A549 (cell line): ENCODE data around the gene ELF3. TPM values are rescaled to one million over a fixed set of nuclear protein-coding genes. Genes with fewer than 3 reads are reported as not detected.

Experiments
- ATAC-seq, 2 experiments: fragments of 200-7000 bp in 1 of 2; fragments of >200 bp in 1 of 2; cut with Nextera tagmentation in 1 of 2; cut with Tn5 transposase in 1 of 2; 3 replicates each; pipeline versions ENCODE4 v1.8.0 to v1.9.1; 2018 to 2020; ENCODE audit warnings: mild to moderate bottlenecking in 1 of 2, moderate library complexity in 1 of 2
- CTCF ChIA-PET: fragments of 300-600 bp; sonication (Branson Sonifier 250); formaldehyde crosslinking; extraction: SDS; loops from one replicate; lab custom pipeline; 2021; ENCODE audit warnings: antibody characterized with exemption, inconsistent platforms; lab: Yijun Ruan, JAX
- POLR2A ChIA-PET: fragments of 350-600 bp; formaldehyde crosslinking; extraction: SDS; loops from one replicate; lab custom pipeline; 2021; ENCODE audit warnings: antibody characterized with exemption, inconsistent platforms; lab: Yijun Ruan, JAX
- DNase-seq, 2 experiments: peaks; one replicate each; pipeline versions ENCODE4 v3.0.0 to v3.0.0-alpha.2; 2011 to 2016; ENCODE audit warnings: low read depth in 1 of 2, low spot score in 1 of 2
- FAIRE-seq: peaks from 2 replicates; lab custom pipeline; 2011; peaks lifted over from hg19 to GRCh38; lab: Jason Lieb, UNC
- H3K27ac ChIP-seq, 2 experiments: fragments of >200 bp; sonication (Bioruptor Twin); formaldehyde crosslinking; 3 replicates each; pipeline ENCODE4 v1.5.1; 2016 to 2017
- H3K4me1 ChIP-seq: fragments of >200 bp; sonication (Bioruptor Twin); formaldehyde crosslinking; 3 replicates; pipeline ENCODE4 v1.6.1; 2016
- H3K4me2 ChIP-seq: fragments of >200 bp; sonication (Bioruptor Twin); formaldehyde crosslinking; 3 replicates; pipeline ENCODE4 v1.6.1; 2016
- H3K4me3 ChIP-seq: fragments of >200 bp; sonication (Bioruptor Twin); formaldehyde crosslinking; 3 replicates; pipeline ENCODE4 v1.5.1; 2016
- H3K9me3 ChIP-seq: fragments of >200 bp; sonication (Bioruptor Twin); formaldehyde crosslinking; 3 replicates; pipeline ENCODE4 v1.6.1; 2016
- CEBPB ChIP-seq, 2 experiments: fragments of >200 bp in 1 of 2; sonication (Bioruptor Twin) in 1 of 2; formaldehyde crosslinking in 1 of 2; IDR thresholded peaks; 2 replicates each; pipeline ENCODE4 v1.6.1; 2012 to 2016
- CHD2 ChIP-seq: fragments of 150-350 bp; IDR thresholded peaks from 2 replicates; pipeline ENCODE4 v1.6.1; 2014; ENCODE audit warnings: low read length; ENCODE audit not compliant: partially characterized antibody
- CHD4 ChIP-seq: fragments of 200-600 bp; sonication (generic); IDR thresholded peaks from 2 replicates; pipeline ENCODE4 v1.6.1; 2016; ENCODE audit warnings: antibody characterized with exemption, mild to moderate bottlenecking, borderline replicate concordance
- CTCF ChIP-seq: fragments of >200 bp; sonication (Bioruptor Twin); formaldehyde crosslinking; IDR thresholded peaks from 3 replicates; pipeline ENCODE4 v1.5.1; 2016
- E2F6 ChIP-seq: IDR thresholded peaks from 2 replicates; pipeline ENCODE4 v1.6.1; 2012; ENCODE audit warnings: low read depth, borderline replicate concordance
- EHF ChIP-seq: fragments of 250-450 bp; sonication (Bioruptor Pico); IDR thresholded peaks from 2 replicates; pipeline ENCODE4 v1.5.0; 2020; ENCODE audit warnings: mild to moderate bottlenecking
- EP300 ChIP-seq, 2 experiments: fragments of >200 bp; sonication (Bioruptor Twin); formaldehyde crosslinking; IDR thresholded peaks; 2 replicates in 1 of 2; 3 replicates in 1 of 2; pipeline ENCODE4 v1.6.1; 2016 to 2017
- ESRRA ChIP-seq: fragments of 150-350 bp; IDR thresholded peaks from 2 replicates; pipeline ENCODE4 v1.6.1; 2014; ENCODE audit warnings: mild to moderate bottlenecking, low read length, borderline replicate concordance
- FOSB ChIP-seq: fragments of 250-450 bp; sonication (Bioruptor Pico); IDR thresholded peaks from 2 replicates; pipeline ENCODE4 v1.5.0; 2020; ENCODE audit warnings: mild to moderate bottlenecking, moderate library complexity
- FOSL2 ChIP-seq, 2 experiments: fragments of 450-650 bp in 1 of 2; fragments of >200 bp in 1 of 2; sonication (Bioruptor Twin) in 1 of 2; formaldehyde crosslinking; IDR thresholded peaks; 2 replicates each; pipeline versions ENCODE4 v1.5.0 to v1.6.1; 2016 to 2020; ENCODE audit warnings: mild to moderate bottlenecking in 1 of 2, moderate library complexity in 1 of 2
- FOXS1 ChIP-seq: fragments of 250-450 bp; sonication (Bioruptor Pico); IDR thresholded peaks from 2 replicates; pipeline ENCODE4 v1.5.0; 2020; ENCODE audit warnings: mild to moderate bottlenecking, moderate library complexity
- GATA3 ChIP-seq: IDR thresholded peaks from 2 replicates; pipeline ENCODE4 v1.6.1; 2012; ENCODE audit warnings: borderline replicate concordance
- HMGXB4 ChIP-seq: fragments of 250-450 bp; sonication (Bioruptor Pico); IDR thresholded peaks from 2 replicates; pipeline ENCODE4 v1.5.0; 2021; ENCODE audit warnings: mild to moderate bottlenecking, moderate library complexity, borderline replicate concordance
- HOXA7 ChIP-seq: fragments of 250-450 bp; sonication (Bioruptor Pico); IDR thresholded peaks from 2 replicates; pipeline ENCODE4 v1.5.0; 2020; ENCODE audit warnings: mild to moderate bottlenecking, moderate library complexity
- HOXB5 ChIP-seq: fragments of 250-450 bp; sonication (Bioruptor Pico); IDR thresholded peaks from 2 replicates; pipeline ENCODE4 v1.5.0; 2020; ENCODE audit warnings: mild to moderate bottlenecking, moderate library complexity
- JUN ChIP-seq, 2 experiments: fragments of >200 bp; sonication (Bioruptor Twin); formaldehyde crosslinking; IDR thresholded peaks; 2 replicates in 1 of 2; 3 replicates in 1 of 2; pipeline ENCODE4 v1.6.1; 2016 to 2017
- MAFK ChIP-seq: fragments of 450-650 bp; IDR thresholded peaks from 2 replicates; pipeline ENCODE4 v1.6.1; 2014; ENCODE audit not compliant: partially characterized antibody
- NFE2L2 ChIP-seq: fragments of 150-350 bp; conservative IDR thresholded peaks from 2 replicates; pipeline ENCODE4 v1.6.1; 2014; ENCODE audit warnings: low read length
- NPAS2 ChIP-seq: fragments of 250-450 bp; sonication (Bioruptor Pico); IDR thresholded peaks from 2 replicates; pipeline ENCODE4 v1.8.0; 2022; ENCODE audit warnings: mild to moderate bottlenecking, moderate library complexity, borderline replicate concordance
- PHF8 ChIP-seq: fragments of 200-600 bp; sonication (generic); IDR thresholded peaks from 2 replicates; pipeline ENCODE4 v1.6.1; 2016; ENCODE audit warnings: low read depth, mild to moderate bottlenecking, antibody characterized with exemption, moderate library complexity, borderline replicate concordance
- POLR2A ChIP-seq: IDR thresholded peaks from 2 replicates; pipeline ENCODE4 v1.6.1; 2012; ENCODE audit warnings: mild to moderate bottlenecking, low read length
- POLR2AphosphoS2 ChIP-seq: conservative IDR thresholded peaks from 2 replicates; pipeline ENCODE4 v1.6.1; 2012; ENCODE audit warnings: low read length, improper control_type of control experiment, inconsistent platforms
- RAD21 ChIP-seq, 2 experiments: fragments of >200 bp in 1 of 2; sonication (Bioruptor Twin) in 1 of 2; formaldehyde crosslinking in 1 of 2; IDR thresholded peaks in 1 of 2; conservative IDR thresholded peaks in 1 of 2; 2 replicates in 1 of 2; 3 replicates in 1 of 2; pipeline ENCODE4 v1.6.1; 2012 to 2018; ENCODE audit warnings: inconsistent platforms in 1 of 2
- SREBF2 ChIP-seq: fragments of 450-650 bp; IDR thresholded peaks from 2 replicates; pipeline ENCODE4 v1.6.1; 2014; ENCODE audit warnings: mild to moderate bottlenecking, moderate library complexity
- TFCP2L1 ChIP-seq: fragments of 250-450 bp; sonication (Bioruptor Pico); IDR thresholded peaks from 2 replicates; pipeline ENCODE4 v1.5.0; 2021; ENCODE audit warnings: mild to moderate bottlenecking
- ZNF302 ChIP-seq: fragments of 250-450 bp; sonication (Bioruptor Pico); IDR thresholded peaks from 2 replicates; pipeline ENCODE4 v1.9.0; 2021; ENCODE audit warnings: inconsistent platforms, mild to moderate bottlenecking, moderate library complexity
- ZSCAN20 ChIP-seq: fragments of 250-450 bp; sonication (Bioruptor Pico); IDR thresholded peaks from 2 replicates; pipeline ENCODE4 v1.8.0; 2022; ENCODE audit warnings: mild to moderate bottlenecking, moderate library complexity
- WGBS: methylation state at CpG from one replicate; pipeline ENCODE4 v1.1.6; 2017; ENCODE audit errors: missing lambda C conversion rate; 5-methylcytosine and 5-hydroxymethylcytosine counted together
- polyA plus RNA-seq, 4 experiments: library from polyadenylated mRNA; depleted of rRNA in 3 of 4; stranded (reverse); fragments of >200 nt; fragmentation: RNase III in 1 of 4; extraction: RNeasy Plus Mini Kit Qiagen cat#74134 plus additional on column Dnase treatment in 1 of 4; gene quantifications; 2 replicates in 3 of 4; 3 replicates in 1 of 4; pipeline ENCODE4 v1.2.3, GENCODE V29; 2011 to 2017
- TF ChIP-seq, protein P1 (sequence below): fragments of 450-650 bp; IDR thresholded peaks from 2 replicates; pipeline ENCODE4 v1.6.1; 2014; ENCODE audit warnings: antibody characterized with exemption
- TF ChIP-seq, protein P2 (sequence below): IDR thresholded peaks from 2 replicates; pipeline ENCODE4 v1.6.1; 2012
- TF ChIP-seq, protein P3 (sequence below): IDR thresholded peaks from 2 replicates; pipeline ENCODE4 v1.6.1; 2012
- TF ChIP-seq, protein P4 (sequence below): fragments of 250-450 bp; sonication (Bioruptor Pico); IDR thresholded peaks from 2 replicates; pipeline ENCODE4 v1.5.0; 2020; ENCODE audit warnings: low read depth, mild to moderate bottlenecking, moderate library complexity

ELF3 gene
- polyA plus RNA-seq, 2 of the 4 experiments (the other 2 are of a cell fraction) = 180 to 334 TPM

DNA sequence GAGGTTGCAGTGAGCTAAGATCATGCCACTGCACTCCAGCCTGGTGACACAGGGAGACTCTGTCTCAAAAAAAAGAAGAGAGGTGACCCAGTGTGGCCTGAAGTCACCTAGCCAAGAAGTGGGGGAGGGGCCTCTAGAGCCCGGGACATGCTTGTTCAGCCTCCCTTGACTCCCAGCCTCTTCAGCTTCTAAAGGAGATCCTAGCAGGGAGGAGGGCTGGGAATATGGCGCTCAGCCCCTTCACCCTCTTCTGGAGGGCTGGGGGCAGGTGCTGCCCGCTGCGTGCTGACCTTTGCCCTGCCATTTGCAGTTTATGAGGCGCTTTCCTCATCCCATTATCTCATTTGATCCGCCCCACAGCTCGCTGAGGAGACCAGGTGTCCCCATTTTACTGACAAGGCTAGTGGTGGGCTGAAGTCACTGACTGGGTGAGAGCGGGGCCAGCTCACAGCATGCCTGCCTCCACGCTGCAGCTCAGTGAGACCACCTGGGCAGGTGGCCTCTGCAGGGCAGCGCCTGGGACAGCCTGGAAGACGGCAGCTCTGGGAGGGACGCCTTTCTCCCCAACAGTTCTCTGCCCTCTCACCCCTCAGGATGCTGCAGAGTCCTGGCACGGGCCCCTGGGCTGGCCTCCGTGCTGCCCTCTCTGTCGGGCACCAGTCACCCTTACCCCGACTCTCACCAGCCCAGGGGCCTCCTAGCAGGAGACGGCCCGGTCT lies 7.5 kb downstream of the ELF3 start:
- peak; percentile 62 to 64 for ATAC-seq
- CTCF ChIA-PET = interaction anchor here (0.8 to 46.8 kb wide), 9 partner anchors 8 to 108 kb away, joined by 3 to 1624 read pairs (median 10); partner anchors contain the start of genes ELF3 and GPR37L1
- Histone ChIP-seq H3K9me3 (no peaks in the 10 kb centered on the region), H3K27ac (peak overlapping the region; percentile 93 to 94), H3K4me3 (peak overlapping the region; percentile 95; the same call in 2 of the 3 replicates), H3K4me2 (peak overlapping the region; percentile 88), H3K4me1 (peaks cover 86% of the 10 kb centered on the region)
- no peak for FAIRE-seq
- peak in 1 of 2 experiments; percentile 98 for DNase-seq
- POLR2A ChIA-PET = interaction anchor here (0.6 to 4.7 kb wide), 8 partner anchors 8 to 95 kb away, joined by 3 to 68 read pairs (median 6); partner anchors contain the start of gene ELF3
- WGBS = 8% methylated on average over 9 of the region's 18 CpGs
- no peak for TF ChIP-seq HMGXB4 (CRISPR knock-in tag)
- TF ChIP-seq POLR2A = peak; percentile 26; the same call in 1 of the 2 replicates
- peak; percentile 97 for TF ChIP-seq FOSB (CRISPR knock-in tag)
- no peak for TF ChIP-seq CTCF
- TF ChIP-seq HOXB5 (CRISPR knock-in tag) = peak; percentile 88
- peak; percentile 84 for TF ChIP-seq TFCP2L1 (CRISPR knock-in tag)
- TF ChIP-seq, protein P1, sequence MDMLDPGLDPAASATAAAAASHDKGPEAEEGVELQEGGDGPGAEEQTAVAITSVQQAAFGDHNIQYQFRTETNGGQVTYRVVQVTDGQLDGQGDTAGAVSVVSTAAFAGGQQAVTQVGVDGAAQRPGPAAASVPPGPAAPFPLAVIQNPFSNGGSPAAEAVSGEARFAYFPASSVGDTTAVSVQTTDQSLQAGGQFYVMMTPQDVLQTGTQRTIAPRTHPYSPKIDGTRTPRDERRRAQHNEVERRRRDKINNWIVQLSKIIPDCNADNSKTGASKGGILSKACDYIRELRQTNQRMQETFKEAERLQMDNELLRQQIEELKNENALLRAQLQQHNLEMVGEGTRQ = no peak
- peak; percentile 74 for TF ChIP-seq GATA3
- TF ChIP-seq ZSCAN20 (CRISPR knock-in tag) = no peak
- TF ChIP-seq CEBPB (IDR thresholded peaks at IDR 0.05) = peak in 1 of 2 experiments; percentile 65; a peak in 1 of 4 replicates
- peak; percentile 95 for TF ChIP-seq HOXA7 (CRISPR knock-in tag)
- TF ChIP-seq NFE2L2 = no peak
- peak; percentile 31; the same call in 1 of the 2 replicates for TF ChIP-seq E2F6
- TF ChIP-seq SREBF2 = no peak
- TF ChIP-seq FOXS1 (CRISPR knock-in tag) = peak; percentile 90; the same call in 1 of the 2 replicates
- TF ChIP-seq ESRRA = peak; percentile 34; the same call in 1 of the 2 replicates
- peak; percentile 30 for TF ChIP-seq CHD2
- TF ChIP-seq EP300 (IDR thresholded peaks at IDR 0.05) = peak in 1 of 2 experiments; percentile 14; a peak in 1 of 5 replicates
- peak in 1 of 2 experiments; percentile 29; a peak in 2 of 5 replicates for TF ChIP-seq RAD21 (conservative IDR thresholded peaks at IDR 0.05 in 1 of 2, IDR thresholded peaks at IDR 0.05 in 1 of 2)
- peak; percentile 98 for TF ChIP-seq POLR2AphosphoS2
- TF ChIP-seq CHD4 = no peak
- TF ChIP-seq ZNF302 (CRISPR knock-in tag) = peak; percentile 67
- TF ChIP-seq, protein P2, sequence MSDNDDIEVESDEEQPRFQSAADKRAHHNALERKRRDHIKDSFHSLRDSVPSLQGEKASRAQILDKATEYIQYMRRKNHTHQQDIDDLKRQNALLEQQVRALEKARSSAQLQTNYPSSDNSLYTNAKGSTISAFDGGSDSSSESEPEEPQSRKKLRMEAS = peak; percentile 77
- TF ChIP-seq PHF8 = no peak
- peak; percentile 22 for TF ChIP-seq MAFK
- TF ChIP-seq, protein P3, sequence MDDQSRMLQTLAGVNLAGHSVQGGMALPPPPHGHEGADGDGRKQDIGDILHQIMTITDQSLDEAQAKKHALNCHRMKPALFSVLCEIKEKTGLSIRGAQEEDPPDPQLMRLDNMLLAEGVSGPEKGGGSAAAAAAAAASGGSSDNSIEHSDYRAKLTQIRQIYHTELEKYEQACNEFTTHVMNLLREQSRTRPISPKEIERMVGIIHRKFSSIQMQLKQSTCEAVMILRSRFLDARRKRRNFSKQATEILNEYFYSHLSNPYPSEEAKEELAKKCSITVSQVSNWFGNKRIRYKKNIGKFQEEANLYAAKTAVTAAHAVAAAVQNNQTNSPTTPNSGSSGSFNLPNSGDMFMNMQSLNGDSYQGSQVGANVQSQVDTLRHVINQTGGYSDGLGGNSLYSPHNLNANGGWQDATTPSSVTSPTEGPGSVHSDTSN = peak; percentile 59
- no peak for TF ChIP-seq FOSL2 (IDR thresholded peaks at IDR 0.05)
- TF ChIP-seq FOSL2 (CRISPR knock-in tag; IDR thresholded peaks at IDR 0.05) = peak; percentile 34
- TF ChIP-seq, protein P4, sequence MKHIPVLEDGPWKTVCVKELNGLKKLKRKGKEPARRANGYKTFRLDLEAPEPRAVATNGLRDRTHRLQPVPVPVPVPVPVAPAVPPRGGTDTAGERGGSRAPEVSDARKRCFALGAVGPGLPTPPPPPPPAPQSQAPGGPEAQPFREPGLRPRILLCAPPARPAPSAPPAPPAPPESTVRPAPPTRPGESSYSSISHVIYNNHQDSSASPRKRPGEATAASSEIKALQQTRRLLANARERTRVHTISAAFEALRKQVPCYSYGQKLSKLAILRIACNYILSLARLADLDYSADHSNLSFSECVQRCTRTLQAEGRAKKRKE (CRISPR knock-in tag) = peak; percentile 80; the same call in 1 of the 2 replicates
- TF ChIP-seq JUN (IDR thresholded peaks at IDR 0.05) = peak; percentile 40 to 75; a peak in 2 of 5 replicates
- no peak; the same call in 1 of the 2 replicates for TF ChIP-seq NPAS2 (CRISPR knock-in tag)
- peak; percentile 23; the same call in 1 of the 2 replicates for TF ChIP-seq EHF (CRISPR knock-in tag)
